ENCODE measurements around the gene OR8B8. TPM values are rescaled to one million over a fixed set of nuclear protein-coding genes. Genes with fewer than 3 reads are reported as not detected.
"Not testable (repeated sequence)": the region's sequence is repeated elsewhere in the genome, so short reads cannot be mapped to it uniquely, and the experiment has no call there.

OR8B8 gene, protein sequence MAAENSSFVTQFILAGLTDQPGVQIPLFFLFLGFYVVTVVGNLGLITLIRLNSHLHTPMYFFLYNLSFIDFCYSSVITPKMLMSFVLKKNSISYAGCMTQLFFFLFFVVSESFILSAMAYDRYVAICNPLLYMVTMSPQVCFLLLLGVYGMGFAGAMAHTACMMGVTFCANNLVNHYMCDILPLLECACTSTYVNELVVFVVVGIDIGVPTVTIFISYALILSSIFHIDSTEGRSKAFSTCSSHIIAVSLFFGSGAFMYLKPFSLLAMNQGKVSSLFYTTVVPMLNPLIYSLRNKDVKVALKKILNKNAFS
- total RNA-seq (2014; rRNA removed; shearing (Covaris generic)): not detected in 2 replicates

- no peak for DNase-seq (ENCODE audit: low spot score)
Observed at GRCh38 chr11:124445646-124446150, at the start of gene OR8B8. TSS of gene OR8B8 (minus strand) at chr11:124445696. CDS start at chr11:124441085, 4,611 bp downstream.

- DNase-seq (ENCODE audit: low spot score): no peak
Observed at GRCh38 chr11:124493016-124493655, 47.6 kb upstream of the OR8B8 start.

DNA sequence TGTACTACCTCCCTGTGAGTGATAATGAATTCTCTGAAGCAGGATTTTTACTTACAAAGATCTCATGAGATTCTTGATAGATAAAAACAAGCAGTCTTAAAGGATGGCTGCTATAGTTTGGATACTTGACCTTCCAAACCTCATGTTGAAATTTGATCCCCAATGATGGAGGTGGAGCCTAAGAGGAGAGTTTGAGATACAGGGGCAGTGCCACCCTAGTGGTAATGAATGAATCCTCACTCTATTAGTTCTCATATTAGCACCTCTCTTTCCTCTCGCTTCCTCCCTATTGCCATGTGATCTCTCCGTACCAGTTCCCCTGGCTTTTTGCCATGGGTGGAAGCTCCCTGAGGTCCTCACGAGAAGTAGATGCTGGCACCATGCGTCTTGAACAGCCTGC is 37.9 kb upstream of the OR8B8 start:
- DNase-seq (ENCODE audit: low spot score): no peak

- DNase-seq (ENCODE audit: low spot score): no peak
Observed at GRCh38 chr11:124482362-124483147, 37.1 kb upstream of the OR8B8 start.

- DNase-seq (ENCODE audit: low spot score): peak; percentile 51
Observed at GRCh38 chr11:124481365-124482323, 36.1 kb upstream of the OR8B8 start.

DNA sequence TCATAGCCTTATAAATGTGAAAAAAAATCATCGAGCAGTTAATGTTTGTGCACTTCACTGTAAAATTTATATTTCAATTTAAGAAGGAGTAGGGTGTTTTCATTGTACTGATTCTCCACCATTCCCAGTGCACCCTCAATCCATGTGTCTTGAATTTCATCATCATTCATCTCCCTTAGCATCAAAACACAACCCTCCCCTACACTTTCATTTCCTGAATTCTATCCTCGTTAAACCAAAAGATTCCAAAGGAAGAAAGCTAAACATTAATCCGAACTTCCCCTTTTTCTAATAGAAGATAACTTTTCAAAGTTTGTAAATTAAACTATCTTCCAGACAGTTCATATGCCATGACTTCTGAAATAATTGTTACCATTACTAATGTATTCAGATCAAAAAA is 34.1 kb upstream of the OR8B8 start:
- no peak for DNase-seq (ENCODE audit: low spot score)

DNA sequence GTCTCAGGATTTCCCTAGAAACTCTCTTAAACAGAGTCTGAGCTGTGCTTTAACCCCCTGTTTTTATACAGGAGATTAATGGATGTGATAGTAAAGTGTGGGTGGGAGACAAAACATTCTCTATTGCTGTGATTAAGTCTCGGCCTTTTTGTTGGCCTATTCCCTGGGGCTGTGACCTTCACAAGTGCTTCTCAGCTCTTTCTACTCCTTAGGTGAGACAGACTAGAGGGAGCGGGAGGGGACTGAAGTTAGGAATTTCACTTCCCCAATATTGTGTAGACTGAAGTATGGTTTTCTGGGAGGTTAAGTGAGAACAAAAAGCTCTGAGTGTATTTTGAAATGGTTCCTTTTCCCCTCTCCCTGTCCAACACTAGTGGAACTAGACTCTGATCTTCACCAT is 29.8 kb upstream of the OR8B8 start:
- DNase-seq (ENCODE audit: low spot score): no peak

DNA sequence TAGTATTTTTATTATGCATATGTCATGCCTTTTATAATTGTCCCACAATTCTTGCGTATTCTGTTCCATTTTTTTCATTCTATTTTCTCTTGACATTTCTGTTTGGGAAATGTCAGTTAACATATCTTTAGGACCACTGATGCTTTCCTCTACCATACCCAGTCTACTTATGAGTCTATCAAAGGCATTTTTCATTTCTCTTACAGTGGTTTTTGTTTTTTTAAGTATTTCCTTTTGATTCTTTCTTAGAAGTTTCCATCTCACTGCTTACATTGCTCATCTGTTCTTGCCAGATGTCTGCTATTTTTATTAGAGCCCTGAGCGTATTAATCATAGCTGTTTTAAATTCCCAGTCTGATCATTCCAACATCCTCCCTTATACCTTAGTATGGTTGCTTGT is 29.3 kb upstream of the OR8B8 start:
- no peak for DNase-seq (ENCODE audit: low spot score)

- no peak for DNase-seq (ENCODE audit: low spot score)
Observed at GRCh38 chr11:124474079-124474478, 28.6 kb upstream of the OR8B8 start.

DNA sequence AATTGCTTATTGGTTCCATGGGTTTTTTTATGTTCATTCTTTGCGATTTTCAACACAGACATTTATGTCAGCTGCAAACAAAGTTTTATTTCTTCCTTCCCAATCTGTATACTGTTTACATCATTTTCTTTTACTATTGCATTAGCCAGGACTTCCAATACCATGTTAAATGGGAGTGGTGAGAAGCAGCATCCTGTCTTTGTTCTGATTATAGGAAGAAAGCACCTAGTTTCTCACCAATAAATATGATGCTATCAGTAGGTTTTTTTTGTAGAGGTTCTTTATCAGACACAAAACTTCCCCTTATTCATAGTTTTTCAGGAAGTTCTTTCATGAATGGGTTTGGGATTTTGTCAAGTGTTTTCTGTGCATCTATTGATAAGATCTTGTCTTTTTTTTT is 28.0 kb upstream of the OR8B8 start:
- DNase-seq (ENCODE audit: low spot score): no peak

GRCh38 chr11:124470561-124471227 is 25.2 kb upstream of the OR8B8 start:
- DNase-seq (ENCODE audit: low spot score): no peak

DNA sequence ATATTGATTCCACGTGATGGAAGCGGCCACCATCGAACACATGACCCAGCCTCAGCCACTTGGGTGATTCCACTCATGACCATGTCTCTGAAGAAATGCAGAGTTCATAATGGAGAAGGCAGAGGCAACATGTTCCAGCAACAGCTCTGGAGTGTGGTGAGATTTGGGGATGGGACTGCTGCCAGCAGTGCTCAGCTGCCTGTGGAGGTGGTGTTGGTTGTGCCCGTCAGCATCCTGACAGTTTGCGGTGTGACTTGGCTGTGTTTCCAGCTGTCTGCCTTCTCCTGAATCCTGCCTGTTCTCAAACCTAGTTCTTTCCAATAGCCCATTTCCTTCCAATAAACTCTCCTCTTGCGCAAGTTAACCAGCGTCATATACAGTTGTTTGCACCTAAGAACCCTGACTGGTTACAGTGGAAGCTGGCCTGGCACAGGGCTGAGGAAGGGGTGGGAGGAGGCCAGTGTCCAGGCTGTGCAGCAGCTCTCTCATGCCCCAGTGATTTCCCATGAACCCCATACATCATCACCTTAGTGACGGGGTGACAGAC is 22.0 kb upstream of the OR8B8 start:
- no peak for DNase-seq (ENCODE audit: low spot score)

GRCh38 chr11:124465368-124465767 is 19.9 kb upstream of the OR8B8 start:
- no peak for DNase-seq (ENCODE audit: low spot score)

DNA sequence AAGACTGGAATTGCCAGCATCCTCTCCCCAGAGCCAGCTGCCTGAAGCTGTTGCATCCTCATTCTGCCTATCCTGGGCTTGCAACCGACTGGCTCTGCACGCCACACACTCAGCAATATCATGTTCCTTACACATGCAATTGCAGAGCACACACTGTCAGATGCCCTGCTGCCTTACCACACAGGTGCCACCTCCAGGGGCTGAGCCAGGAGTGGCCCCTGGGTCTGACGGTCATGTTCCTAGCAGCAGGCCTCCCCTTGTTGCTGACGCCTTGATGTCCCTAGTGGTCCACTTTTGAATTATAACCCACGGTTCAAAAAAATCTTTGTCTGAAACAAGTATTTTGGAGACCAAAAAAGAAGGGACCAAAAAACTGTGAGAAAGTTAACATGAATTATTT is 18.5 kb upstream of the OR8B8 start:
- no peak for DNase-seq (ENCODE audit: low spot score)

DNA sequence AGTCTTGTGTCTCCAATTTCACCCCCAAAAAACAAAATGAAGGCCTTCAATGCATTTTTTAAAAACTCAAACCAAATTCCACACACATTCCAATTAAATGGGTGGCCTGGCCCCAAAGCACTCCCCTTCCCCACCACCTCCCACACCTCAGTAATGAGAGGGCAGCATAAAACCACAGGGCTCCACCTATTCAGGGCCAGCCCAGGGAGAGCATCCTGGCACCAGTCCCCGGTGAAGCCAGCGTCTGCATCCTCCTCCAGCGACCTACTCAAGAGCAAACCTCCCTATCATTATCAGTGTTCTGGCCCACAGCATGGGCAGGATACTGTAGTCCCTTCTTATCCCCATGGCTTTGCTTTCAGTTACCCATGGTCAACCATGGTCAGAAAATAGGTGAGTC is 17.8 kb upstream of the OR8B8 start:
- DNase-seq (ENCODE audit: low spot score): no peak

- DNase-seq (ENCODE audit: low spot score): no peak
Observed at GRCh38 chr11:124460459-124460858, 15.0 kb upstream of the OR8B8 start.

DNA sequence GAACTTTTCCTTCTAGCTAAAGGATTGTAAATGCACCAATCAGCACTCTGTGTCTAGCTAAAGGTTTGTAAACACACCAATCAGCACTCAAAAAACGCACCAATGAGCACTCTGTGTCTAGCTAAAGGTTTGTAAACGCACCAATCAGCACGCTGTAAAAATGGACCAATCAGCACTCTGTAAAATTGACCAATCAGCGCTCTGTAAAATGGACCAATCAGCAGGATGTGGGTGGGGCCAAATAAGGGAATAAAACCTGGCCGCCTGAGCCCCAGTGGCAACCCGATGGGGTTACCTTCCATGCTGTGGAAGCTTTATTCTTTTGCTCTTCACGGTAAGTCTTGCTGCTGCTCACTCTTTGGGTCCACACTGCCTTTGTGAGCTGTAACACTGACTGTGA is 13.9 kb upstream of the OR8B8 start:
- not testable (repeated sequence) for DNase-seq (ENCODE audit: low spot score)

GRCh38 chr11:124454552-124454951 is 9.1 kb upstream of the OR8B8 start:
- no peak for DNase-seq (ENCODE audit: low spot score)

DNA sequence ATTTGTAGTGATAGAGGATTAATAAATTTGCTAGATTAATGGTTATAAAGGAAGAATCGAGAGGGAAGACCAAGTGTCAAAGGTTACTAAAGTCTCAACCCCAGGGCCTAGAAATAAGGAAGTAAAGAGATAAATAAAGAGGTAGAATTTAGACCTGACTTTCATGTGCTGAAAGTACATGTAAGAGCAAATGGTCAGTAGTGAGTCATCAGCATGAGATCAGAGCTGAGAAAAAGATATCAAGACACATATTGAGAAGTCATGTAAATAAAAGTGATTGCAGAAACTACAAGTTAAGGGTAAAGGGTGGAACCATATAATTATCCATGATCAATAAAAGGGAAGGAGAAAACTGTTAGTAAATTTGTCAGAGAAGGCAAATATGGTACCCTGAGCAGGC is 1.4 kb upstream of the OR8B8 start:
- DNase-seq (ENCODE audit: low spot score): no peak

GRCh38 chr11:124442847-124443246 is 2.6 kb downstream of the OR8B8 start:
- no peak for DNase-seq (ENCODE audit: low spot score)
